Glutamatergic neuron (in vitro differentiated cells): ENCODE measurements around the gene TGFB1. TPM values are rescaled to one million over a fixed set of nuclear protein-coding genes. Genes with fewer than 3 reads are reported as not detected.
A peak's percentile ranks its signal among the peaks of the same experiment; 100 is the strongest.

ENCODE experiments used
- DNase-seq: peaks from one replicate; pipeline ENCODE4 v3.0.0; 2022
- H3K27ac Mint-ChIP-seq: one replicate; pipeline ENCODE4 v1.8.0; 2020; ENCODE audit warnings: mild to moderate bottlenecking, mixed read lengths, inconsistent platforms; ENCODE audit not compliant: unreplicated experiment
- H3K27me3 Mint-ChIP-seq: one replicate; pipeline ENCODE4 v1.8.0; 2020; ENCODE audit warnings: mild to moderate bottlenecking, moderate library complexity, mixed read lengths, inconsistent platforms; ENCODE audit not compliant: unreplicated experiment
- H3K36me3 Mint-ChIP-seq: one replicate; pipeline ENCODE4 v1.8.0; 2020; ENCODE audit warnings: mild to moderate bottlenecking, mixed read lengths, inconsistent platforms; ENCODE audit not compliant: unreplicated experiment
- H3K4me1 Mint-ChIP-seq: one replicate; pipeline ENCODE4 v1.8.0; 2020; ENCODE audit warnings: mild to moderate bottlenecking, low read depth, mixed read lengths, inconsistent platforms; ENCODE audit not compliant: unreplicated experiment
- H3K4me3 Mint-ChIP-seq: one replicate; pipeline ENCODE4 v1.8.0; 2020; ENCODE audit warnings: mild to moderate bottlenecking, mixed read lengths, inconsistent platforms; ENCODE audit not compliant: unreplicated experiment
- H3K9me3 Mint-ChIP-seq: one replicate; pipeline ENCODE4 v1.8.0; 2020; ENCODE audit warnings: mild to moderate bottlenecking, moderate library complexity, mixed read lengths, inconsistent platforms; ENCODE audit not compliant: unreplicated experiment
- total RNA-seq: library from RNA; stranded (reverse); fragmentation: NEBNext Ultra II Directional; extraction: Animal tissue kit (Norgen Biotek cat#: 25700); gene quantifications from one replicate; pipeline ENCODE4 v1.2.1, GENCODE V29; 2021; ENCODE audit not compliant: unreplicated experiment
- TF ChIP-seq, protein P1 (sequence below): fragments of 200-600 bp; sonication (generic); IDR thresholded peaks from one replicate; pipeline ENCODE4 v1.5.0; 2021; ENCODE audit not compliant: partially characterized antibody, unreplicated experiment

Gene TGFB1
- total RNA-seq, 1 donor from 2014 or later: 26.0 TPM

DNA sequence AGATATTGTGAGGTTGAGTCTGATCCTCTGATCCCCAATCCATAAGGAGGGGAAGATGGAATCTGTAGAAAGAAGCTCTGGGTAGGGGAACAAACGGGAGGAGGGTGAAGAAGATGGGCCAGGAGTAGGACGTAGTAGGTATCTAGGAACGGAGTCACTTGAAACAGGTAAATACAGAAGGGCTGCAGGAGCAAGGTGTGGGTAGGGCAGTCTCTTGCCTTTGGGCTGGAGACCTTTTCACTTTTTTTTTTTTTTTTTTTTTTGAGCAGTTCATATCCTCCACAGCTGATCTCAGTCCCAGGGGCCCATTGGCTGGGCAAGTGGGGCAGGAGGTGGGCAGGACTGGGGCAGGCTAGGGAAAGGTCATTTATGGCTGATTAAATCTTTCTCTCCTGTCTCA is 45.4 kb upstream of the TGFB1 start:
- H3K36me3 Mint-ChIP-seq: no peaks in the 10 kb centered on the region
- TF ChIP-seq, protein P1, sequence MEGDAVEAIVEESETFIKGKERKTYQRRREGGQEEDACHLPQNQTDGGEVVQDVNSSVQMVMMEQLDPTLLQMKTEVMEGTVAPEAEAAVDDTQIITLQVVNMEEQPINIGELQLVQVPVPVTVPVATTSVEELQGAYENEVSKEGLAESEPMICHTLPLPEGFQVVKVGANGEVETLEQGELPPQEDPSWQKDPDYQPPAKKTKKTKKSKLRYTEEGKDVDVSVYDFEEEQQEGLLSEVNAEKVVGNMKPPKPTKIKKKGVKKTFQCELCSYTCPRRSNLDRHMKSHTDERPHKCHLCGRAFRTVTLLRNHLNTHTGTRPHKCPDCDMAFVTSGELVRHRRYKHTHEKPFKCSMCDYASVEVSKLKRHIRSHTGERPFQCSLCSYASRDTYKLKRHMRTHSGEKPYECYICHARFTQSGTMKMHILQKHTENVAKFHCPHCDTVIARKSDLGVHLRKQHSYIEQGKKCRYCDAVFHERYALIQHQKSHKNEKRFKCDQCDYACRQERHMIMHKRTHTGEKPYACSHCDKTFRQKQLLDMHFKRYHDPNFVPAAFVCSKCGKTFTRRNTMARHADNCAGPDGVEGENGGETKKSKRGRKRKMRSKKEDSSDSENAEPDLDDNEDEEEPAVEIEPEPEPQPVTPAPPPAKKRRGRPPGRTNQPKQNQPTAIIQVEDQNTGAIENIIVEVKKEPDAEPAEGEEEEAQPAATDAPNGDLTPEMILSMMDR: no peak
- peaks cover 6% of the 10 kb centered on the region for H3K27me3 Mint-ChIP-seq
- H3K27ac Mint-ChIP-seq: peak overlapping the region; percentile 99
- no peak for DNase-seq
- peaks cover 9% of the 10 kb centered on the region for H3K9me3 Mint-ChIP-seq
- peaks cover 20% of the 10 kb centered on the region for H3K4me1 Mint-ChIP-seq
- peak overlapping the region; percentile 97 for H3K4me3 Mint-ChIP-seq

DNA sequence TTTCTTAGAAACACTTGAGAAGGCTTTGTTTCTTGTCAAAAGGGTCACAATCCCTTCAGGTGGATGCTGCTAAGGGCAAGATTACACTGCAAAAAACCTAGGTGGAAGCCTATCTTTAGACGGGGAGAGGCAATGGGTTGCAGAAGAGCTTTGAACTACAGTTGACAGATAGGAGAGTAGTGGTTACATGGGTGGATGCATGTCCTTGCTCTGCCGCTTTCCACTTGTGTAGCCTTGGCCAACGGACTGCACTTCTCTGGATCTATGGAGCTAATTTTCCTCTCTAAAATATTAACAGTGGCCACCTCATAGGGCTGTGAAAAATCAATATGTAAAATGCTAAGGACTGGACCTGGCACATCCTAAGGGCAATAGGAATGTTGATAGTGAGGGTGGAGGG is 44.9 kb upstream of the TGFB1 start:
- Mint-ChIP-seq H3K36me3 (no peaks in the 10 kb centered on the region), H3K4me1 (peaks cover 20% of the 10 kb centered on the region), H3K27me3 (peaks cover 6% of the 10 kb centered on the region), H3K27ac (peak overlapping the region; percentile 99), H3K9me3 (peaks cover 11% of the 10 kb centered on the region), H3K4me3 (peak overlapping the region; percentile 97)
- DNase-seq: no peak
- TF ChIP-seq, protein P1: no peak

DNA sequence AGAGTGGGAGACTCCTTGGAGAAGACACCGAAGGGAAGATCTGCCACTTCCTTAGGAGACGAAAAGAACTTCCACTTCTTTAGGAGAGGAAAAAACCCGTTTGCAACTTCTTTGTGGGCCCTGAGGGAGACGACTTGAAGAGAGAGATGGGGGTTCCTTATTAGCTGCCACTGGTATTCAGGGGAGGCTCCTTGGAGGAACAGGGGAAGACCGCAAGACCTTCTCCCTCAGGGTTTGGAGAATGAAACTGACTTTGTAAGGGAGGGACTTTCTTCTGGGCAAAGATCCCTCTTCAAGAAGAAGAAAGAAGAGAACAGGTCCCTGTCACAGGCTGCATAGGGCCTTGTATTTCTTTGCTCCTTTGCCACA is 44.3 kb upstream of the TGFB1 start:
- Mint-ChIP-seq H3K27me3 (peaks cover 6% of the 10 kb centered on the region), H3K36me3 (no peaks in the 10 kb centered on the region), H3K4me1 (peaks cover 20% of the 10 kb centered on the region), H3K4me3 (peak overlapping the region; percentile 97), H3K27ac (peak overlapping the region; percentile 99), H3K9me3 (peaks cover 11% of the 10 kb centered on the region)
- TF ChIP-seq, protein P1: no peak
- no peak for DNase-seq

DNA sequence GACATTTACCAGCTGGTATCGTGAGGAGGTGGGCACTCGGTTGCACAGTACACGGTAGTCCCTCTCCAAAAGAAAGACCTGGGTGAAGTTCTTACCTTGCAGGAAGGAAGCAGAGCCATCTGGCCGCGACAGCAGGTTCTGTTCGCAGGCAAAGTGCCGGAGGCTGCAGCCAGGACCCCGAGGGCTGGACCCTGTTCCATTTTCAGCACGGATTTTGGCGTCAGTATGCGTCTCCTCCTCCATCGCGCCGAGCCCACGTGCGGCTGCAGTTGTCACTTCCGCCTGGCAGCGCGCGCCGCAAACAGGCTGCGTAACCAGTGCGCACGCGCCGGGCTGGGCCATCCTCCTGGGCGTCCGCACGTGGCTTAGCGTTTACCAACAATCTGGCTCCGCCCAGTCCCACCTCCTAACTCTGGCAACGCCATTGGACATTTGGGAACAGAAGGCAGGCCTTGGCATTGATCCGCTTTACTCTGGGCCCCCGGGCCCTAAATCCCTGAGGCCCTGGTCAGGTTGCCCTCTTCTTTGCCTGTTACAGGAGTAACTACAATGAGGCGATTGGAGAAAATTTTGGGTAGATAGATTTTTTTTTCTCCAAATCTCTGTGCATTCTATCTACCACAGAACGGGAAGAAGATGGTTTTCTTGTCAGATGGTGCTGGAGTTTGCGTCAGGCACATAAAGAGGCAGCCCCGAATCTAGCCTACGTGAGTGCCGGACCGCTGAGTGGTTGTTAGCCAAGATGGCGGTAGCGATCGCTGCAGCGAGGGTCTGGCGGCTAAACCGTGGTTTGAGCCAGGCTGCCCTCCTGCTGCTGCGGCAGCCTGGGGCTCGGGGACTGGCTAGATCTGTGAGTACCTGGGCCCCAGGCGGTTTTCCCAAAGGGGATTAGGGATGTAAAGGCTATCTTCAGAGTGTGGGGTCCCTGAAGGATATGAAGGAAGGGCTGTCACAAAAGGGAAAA is 43.6 kb upstream of the TGFB1 start, which contains the start of the genes BCKDHA and EXOSC5:
TSS of gene BCKDHA (plus strand) at position 733 of the 964 bp plus-strand sequence. CDS start at position 743, 10 bp downstream.
TSS of gene EXOSC5 (minus strand) at position 274 of the 964 bp plus-strand sequence. CDS start at position 243, 31 bp downstream.
- TF ChIP-seq, protein P1: no peak
- peaks cover 20% of the 10 kb centered on the region for H3K4me1 Mint-ChIP-seq
- peak within 1 kb of the TSS; percentile 99 for H3K27ac Mint-ChIP-seq
- DNase-seq: peak; percentile 99
- peaks cover 13% of the 10 kb centered on the region for H3K9me3 Mint-ChIP-seq
- H3K4me3 Mint-ChIP-seq: peak within 1 kb of the TSS; percentile 97
- H3K36me3 Mint-ChIP-seq: no peaks in the 10 kb centered on the region
- peaks cover 6% of the 10 kb centered on the region for H3K27me3 Mint-ChIP-seq

DNA sequence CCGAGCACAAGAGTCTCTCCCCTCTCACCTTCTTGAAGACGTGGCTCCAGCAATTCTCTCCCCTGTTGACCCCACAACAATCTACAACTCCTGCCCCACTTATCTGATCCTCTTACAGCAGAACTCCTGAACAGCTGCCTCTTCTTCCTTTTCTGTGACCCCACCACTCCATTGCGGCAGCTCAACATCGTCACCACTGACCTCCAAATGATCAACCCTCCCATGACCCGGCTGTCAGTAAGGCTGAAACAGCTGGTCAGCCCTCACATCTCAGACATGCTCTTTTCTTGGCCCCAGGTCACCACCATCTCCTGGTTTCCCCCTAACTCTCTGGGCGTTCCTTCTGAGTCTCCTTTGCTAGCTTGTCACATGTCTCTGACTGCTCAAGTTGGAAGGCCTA is 41.6 kb upstream of the TGFB1 start:
- Mint-ChIP-seq H3K4me3 (peak overlapping the region; percentile 61), H3K27me3 (peaks cover 6% of the 10 kb centered on the region), H3K4me1 (peaks cover 20% of the 10 kb centered on the region), H3K36me3 (no peaks in the 10 kb centered on the region), H3K27ac (peak overlapping the region; percentile 14), H3K9me3 (peaks cover 13% of the 10 kb centered on the region)
- TF ChIP-seq, protein P1: no peak
- no peak for DNase-seq
